NCI-H128 (cell line): Measurements from ENCODE around the gene CCDC191.
A peak's percentile ranks its signal among the peaks of the same experiment; 100 is the strongest.

ENCODE experiments used
- DNase-seq: peaks from one replicate; lab custom pipeline; 2025; ENCODE audit not compliant: unreplicated experiment; lab: John Stamatoyannopoulos, UW

Gene CCDC191, protein sequence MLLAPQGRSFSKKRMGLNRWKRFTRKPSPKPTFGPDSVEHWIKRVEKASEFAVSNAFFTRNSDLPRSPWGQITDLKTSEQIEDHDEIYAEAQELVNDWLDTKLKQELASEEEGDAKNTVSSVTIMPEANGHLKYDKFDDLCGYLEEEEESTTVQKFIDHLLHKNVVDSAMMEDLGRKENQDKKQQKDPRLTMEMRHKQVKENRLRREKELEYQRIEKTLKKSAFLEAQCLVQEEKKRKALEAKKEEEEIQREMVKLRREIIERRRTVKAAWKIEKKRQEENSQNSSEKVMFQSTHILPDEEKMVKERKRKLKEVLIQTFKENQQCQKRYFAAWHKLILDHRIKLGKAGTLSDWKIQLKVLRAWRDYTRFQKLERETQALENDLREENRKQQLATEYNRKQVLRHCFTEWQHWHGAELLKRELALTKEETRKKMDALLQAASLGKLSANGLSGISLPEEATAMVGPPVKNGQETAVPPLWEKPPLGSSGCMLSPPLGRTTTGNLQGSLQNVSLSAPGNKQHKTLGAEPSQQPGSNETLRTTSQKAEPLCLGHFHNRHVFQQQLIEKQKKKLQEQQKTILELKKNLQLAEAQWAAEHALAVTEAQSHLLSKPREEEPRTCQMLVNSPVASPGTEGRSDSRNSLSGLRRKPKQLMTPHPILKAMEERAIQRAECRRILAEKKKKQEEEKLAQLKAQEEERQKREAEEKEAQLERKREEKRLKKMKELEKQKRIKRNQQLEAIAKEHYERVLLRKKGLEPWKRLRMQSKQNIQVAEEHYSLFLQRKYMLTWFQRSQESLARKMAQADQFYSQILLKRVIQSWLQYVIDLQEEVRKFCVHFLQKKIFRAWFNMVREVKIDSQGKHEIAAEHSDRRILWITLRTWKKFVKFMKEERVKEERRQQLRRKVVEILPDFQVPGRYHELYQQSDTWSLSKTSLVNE

DNA sequence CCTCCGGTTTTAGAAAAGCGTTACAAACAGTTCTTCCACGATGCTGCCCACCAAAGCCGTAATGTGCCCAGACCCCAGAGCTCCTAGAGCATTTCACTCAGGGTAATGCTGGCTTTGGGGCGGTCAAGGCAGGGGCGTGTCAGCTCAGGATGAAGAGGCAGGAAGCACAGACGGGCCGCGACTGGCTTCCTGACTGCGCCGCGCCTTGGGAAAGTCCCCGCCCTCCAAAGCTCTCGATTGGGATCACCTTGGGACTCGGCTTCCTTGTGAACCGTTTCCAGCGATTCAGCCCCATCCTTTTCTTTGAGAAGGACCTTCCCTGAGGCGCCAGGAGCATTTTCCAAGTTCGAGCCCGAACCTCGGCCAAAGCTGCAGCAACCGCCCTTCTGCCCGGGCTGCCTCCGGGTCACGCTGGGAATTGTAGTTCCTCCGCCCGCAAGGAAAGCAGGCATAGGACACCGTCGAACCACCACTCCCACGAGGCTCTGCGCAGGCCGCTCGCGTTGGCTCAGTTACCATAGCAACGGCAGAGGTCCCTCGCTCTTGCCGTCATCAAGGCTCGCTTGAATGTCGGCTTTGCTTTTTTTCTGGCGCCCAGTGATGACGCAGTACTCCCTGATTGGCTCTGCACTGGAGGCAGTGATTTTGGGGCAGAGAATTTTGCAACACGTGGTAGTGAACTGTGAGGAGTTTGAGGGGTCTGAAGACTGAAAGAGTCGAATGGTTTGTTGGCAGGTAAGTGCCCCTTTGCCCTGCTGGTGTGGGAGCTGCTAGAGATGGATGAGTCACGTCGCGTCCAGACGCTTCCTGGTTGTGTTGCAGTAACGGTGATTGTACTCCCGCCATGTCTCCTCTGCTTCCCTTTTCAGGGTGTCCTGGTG lies at the start of gene CCDC191, which contains the start of gene QTRT2:
TSS of gene CCDC191 (minus strand) at position 397 of the 881 bp plus-strand sequence. CDS start at position 337, 60 bp downstream.
TSS of gene QTRT2 (plus strand) at position 608 of the 881 bp plus-strand sequence. CDS start 8,521 bp downstream, outside the sequence.
- DNase-seq, result peak; percentile 99

DNA sequence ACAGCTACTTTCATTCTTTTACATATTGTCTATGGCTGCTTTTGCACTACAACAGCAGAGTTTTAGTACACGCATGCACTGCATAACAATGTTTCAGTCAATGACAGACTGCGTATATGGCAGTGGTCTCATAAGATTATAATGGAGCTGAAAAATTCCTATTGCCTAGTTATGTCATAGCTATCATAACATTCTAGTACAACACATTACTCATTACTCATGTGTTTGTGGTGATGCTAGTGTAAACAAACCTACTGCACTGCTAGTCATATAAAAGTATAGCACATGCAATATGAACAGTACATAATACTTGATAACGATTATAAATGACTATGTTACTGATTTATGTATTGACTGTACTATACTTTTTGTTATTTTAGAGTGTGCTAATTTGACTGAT lies 48.1 kb upstream of the CCDC191 start:
- no peak for DNase-seq

DNA sequence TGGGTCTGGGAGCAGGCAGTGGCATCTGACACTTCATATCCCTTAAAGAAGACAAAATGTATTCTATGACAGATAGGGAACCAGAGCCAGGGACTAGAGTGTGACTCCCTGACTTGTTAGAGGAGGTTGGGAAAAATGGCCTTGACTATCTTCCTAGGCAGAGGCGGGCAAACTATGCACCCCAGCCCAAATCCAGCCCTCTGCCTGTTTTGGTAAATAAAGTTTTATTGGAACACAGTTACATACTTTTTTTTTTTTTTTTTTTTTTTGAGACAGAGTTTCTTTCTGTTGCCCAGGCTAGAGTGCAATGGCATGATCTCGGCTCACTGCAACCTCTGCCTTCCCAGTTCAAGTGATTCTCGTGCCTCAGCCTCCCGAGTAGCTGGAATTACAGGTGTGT lies 47.5 kb upstream of the CCDC191 start:
- DNase-seq, result no peak

- no peak for DNase-seq
Observed at GRCh38 chr3:114103181-114103580, 46.9 kb upstream of the CCDC191 start.

DNA sequence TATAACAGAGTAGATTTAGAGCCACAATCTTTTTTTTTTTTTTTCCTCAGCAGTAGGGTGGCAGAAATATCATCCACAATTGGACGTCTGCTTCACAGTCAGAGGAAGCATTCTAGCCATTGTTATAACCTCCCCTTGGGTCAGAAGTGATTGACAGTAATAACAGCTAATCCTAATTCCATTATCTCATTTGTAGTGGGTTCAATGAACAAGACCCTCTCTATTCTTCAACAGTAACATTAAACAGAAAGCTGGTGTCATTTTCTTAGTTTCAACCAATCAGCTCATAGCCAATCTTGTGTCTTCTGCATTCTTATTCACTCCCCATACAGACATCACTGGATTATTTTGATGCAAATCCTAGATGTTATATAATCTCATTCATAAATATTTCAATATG lies 44.8 kb upstream of the CCDC191 start:
- no peak for DNase-seq

- DNase-seq, result no peak
Observed at GRCh38 chr3:114095796-114096195, 39.5 kb upstream of the CCDC191 start.

GRCh38 chr3:114093596-114093995 lies 37.3 kb upstream of the CCDC191 start:
- no peak for DNase-seq

DNA sequence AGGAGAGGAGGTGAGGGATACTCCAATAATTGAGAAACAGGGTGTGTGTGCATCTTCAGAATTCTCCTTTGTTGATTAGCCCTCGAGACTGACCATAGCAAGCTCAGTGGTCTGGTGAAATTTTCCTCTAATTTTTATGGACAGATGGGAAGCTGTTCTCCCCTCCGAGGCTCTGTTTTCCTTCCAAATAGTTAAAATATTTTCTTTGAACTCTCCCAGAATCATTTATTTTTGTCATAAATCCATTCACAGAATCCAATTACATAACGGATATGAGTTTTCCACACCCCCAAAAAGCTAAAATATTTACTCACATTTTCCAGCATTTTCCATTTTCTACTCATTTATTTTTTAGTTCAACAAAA lies 36.7 kb upstream of the CCDC191 start:
- DNase-seq, result no peak

GRCh38 chr3:114092151-114093015 lies 36.1 kb upstream of the CCDC191 start:
- DNase-seq, result no peak

DNA sequence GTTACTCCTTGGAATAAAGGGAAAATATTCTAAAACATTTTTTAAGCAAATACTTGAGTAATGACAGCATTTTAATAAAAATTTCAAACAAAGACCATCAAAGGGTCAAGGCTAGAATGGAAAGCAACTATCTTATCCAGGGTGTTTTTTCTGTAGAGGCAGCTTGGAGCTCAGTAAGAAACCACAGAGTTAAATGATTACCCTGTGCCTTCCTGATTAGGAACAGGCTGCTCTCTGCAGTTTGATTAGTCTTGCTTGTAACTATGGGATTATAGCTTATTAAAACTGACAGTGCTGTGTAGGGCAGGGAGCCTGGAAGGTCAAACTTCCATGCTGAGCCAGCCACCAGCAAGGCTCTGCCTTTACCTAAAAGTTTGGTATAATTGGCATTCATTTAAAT lies 33.3 kb upstream of the CCDC191 start:
- no peak for DNase-seq

DNA sequence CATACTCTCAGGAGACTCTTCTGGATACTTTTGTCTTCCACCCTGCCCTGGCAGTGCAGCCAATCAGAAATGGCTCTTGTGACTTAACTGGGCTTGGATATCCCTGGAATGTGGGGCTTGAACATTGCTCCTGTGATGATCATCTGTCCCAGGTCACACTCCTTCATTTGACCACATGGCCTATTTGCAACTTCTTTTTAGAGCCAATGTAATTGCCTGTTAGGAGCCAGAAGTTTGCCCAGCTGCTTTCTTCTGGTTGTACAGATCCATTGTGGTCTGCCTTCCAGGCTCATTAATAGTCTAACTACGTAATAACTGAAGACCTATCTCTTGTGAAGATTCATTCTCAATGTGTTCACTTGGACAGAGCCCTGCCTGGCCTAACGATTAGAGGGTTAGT lies 30.0 kb upstream of the CCDC191 start:
- DNase-seq, result no peak

DNA sequence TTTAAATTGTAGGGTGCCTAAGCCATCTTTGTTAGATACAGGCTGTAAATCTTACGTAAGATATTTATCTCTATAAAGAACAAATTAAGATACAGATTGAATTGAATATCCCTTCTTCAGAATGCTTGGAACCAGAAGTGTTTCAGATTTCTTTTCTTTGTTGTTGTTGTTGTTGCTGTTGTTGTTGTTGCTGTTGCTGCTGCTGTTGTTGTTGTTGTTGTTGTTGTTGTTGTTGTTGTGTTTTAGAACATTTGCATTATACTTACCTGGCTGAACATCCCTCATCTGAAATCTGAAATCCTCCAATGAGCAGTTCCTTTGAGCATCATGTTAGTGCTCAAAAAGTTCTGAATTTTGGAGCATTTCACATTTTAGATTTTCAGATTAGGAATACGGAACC lies 26.8 kb upstream of the CCDC191 start:
- no peak for DNase-seq

GRCh38 chr3:114081037-114081436 lies 24.7 kb upstream of the CCDC191 start:
- DNase-seq, result no peak

- no peak for DNase-seq
Observed at GRCh38 chr3:114080201-114080600, 23.9 kb upstream of the CCDC191 start.

- no peak for DNase-seq
Observed at GRCh38 chr3:114079761-114080160, 23.4 kb upstream of the CCDC191 start.

DNA sequence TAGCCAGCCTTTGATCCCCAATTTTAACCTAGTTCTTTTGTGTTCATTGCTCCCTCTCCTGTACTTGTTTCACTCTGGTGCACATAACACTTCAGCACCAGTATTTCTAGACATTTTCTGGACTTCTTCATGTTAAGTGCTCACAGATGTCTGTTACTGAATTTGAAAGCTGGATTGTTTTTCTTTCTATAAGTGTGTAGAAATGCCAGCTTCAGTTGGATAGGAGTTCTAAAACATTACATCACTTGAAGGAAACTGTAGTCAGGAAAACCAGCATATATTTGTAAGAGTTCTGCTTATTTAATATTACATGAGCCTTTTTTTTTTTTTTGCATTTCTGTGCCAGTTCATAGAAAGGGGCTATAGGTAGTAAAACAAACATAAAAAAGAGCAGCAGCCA lies 21.8 kb upstream of the CCDC191 start:
- no peak for DNase-seq

DNA sequence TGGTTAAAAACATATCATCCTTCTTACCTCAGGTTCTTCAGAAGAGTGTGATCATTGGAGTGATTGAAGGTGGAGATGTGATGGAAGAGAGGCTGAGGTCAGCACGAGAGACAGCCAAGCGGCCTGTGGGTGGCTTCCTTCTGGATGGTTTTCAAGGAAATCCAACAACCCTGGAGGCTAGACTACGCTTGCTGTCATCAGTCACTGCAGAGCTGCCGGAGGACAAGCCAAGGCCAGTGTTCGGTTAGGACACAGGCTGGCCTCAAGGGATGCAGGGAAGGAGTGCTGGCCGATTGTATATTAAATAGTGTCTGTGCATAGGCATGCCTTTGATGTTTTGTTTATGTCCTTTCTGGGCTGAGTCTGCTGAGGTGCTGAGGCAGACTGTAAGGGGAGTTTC lies 20.4 kb upstream of the CCDC191 start:
- DNase-seq, result no peak

GRCh38 chr3:114071786-114072185 lies 15.5 kb upstream of the CCDC191 start:
- no peak for DNase-seq

DNA sequence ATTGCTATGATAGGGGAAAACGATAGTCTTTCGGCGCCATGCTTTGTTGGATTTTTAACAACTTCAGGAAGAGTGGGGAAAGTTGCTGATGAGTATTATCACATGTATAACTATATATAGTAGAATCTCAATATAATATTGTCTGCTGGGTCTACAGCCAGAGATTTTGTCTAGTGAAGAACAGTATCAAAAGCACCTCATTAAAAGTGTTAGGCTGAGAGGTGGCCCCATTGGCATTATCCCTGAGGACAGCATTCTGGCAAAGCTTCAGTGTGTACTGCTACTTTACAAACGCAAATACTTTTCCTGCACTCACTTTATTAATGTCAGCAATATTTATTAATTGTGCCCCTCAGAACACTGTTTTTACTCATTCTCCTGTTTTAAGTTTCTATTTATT lies 12.0 kb upstream of the CCDC191 start:
- DNase-seq, result no peak

- DNase-seq, result no peak
Observed at GRCh38 chr3:114067804-114068203, 11.5 kb upstream of the CCDC191 start.
